Spinal cord (tissue), 10 donors: ENCODE data around the gene CFAP221. TPM values are rescaled to one million over a fixed set of nuclear protein-coding genes. Genes with fewer than 3 reads are reported as not detected.

Source experiments
- DNase-seq, 6 donors: peaks; one replicate each; pipeline versions ENCODE4 v3.0.0 to v3.0.0-alpha.2; 2013 to 2015; ENCODE audit warnings: low spot score in 6 of 6, low read depth in 4 of 6
- H3K27ac ChIP-seq: one replicate; pipeline ENCODE4 v1.5.1; 2013; ENCODE audit warnings: low read depth, low read length, control low read depth
- H3K27me3 ChIP-seq: one replicate; pipeline ENCODE4 v1.6.1; 2013; ENCODE audit warnings: low read length; ENCODE audit not compliant: control insufficient read depth, insufficient read depth
- H3K36me3 ChIP-seq: one replicate; pipeline ENCODE4 v1.6.1; 2013; ENCODE audit warnings: low read length; ENCODE audit not compliant: control insufficient read depth, insufficient read depth
- H3K4me1 ChIP-seq: one replicate; pipeline ENCODE4 v1.6.1; 2013; ENCODE audit warnings: low read length; ENCODE audit not compliant: control insufficient read depth, insufficient read depth
- H3K4me3 ChIP-seq: one replicate; pipeline ENCODE4 v1.5.1; 2013; ENCODE audit warnings: low read depth, low read length, control low read depth
- H3K9me3 ChIP-seq: one replicate; pipeline ENCODE4 v1.6.1; 2013; ENCODE audit warnings: low read length; ENCODE audit not compliant: control insufficient read depth, insufficient read depth
- WGBS: methylation state at CpG from one replicate; pipeline ENCODE4 v1.1.5; 2013; ENCODE audit warnings: missing lambda C conversion rate; ENCODE audit not compliant: insufficient coverage; 5-methylcytosine and 5-hydroxymethylcytosine counted together
- long read RNA-seq, 4 donors: transcript quantifications; one replicate each; lab custom pipeline, GENCODE V29; 2026
- polyA plus RNA-seq, 2 donors: library from polyadenylated mRNA; unstranded; fragments of 120-200 nt; gene quantifications; one replicate each; pipeline ENCODE4 v1.2.1, GENCODE V29; 2013; ENCODE audit not compliant: insufficient read length in 2 of 2
- total RNA-seq, 2 donors: library from RNA; depleted of rRNA in 1 of 2; stranded (reverse); fragments of 120-200 nt in 1 of 2; fragments of >200 nt in 1 of 2; gene quantifications; one replicate each; pipeline versions ENCODE4 v1.2.3 to v1.2.4, GENCODE V29; 2013 to 2014
- donor health status: healthy.

Gene CFAP221
- total RNA-seq (10 to 100 TPM; 12.8 to 15.3 TPM), polyA plus RNA-seq (10 to 100 TPM; 16.2 to 20.3 TPM)
- long read RNA-seq, donor 1 = 0 reads
- long read RNA-seq, donor 2, partial matches to known transcripts = 0 of 1 reads
- long read RNA-seq, donor 2, other reads (novel, unspliced or antisense) = 0 of 1 reads
- long read RNA-seq, donor 3 = 0 reads
- long read RNA-seq, donor 4 = 0 reads

DNA sequence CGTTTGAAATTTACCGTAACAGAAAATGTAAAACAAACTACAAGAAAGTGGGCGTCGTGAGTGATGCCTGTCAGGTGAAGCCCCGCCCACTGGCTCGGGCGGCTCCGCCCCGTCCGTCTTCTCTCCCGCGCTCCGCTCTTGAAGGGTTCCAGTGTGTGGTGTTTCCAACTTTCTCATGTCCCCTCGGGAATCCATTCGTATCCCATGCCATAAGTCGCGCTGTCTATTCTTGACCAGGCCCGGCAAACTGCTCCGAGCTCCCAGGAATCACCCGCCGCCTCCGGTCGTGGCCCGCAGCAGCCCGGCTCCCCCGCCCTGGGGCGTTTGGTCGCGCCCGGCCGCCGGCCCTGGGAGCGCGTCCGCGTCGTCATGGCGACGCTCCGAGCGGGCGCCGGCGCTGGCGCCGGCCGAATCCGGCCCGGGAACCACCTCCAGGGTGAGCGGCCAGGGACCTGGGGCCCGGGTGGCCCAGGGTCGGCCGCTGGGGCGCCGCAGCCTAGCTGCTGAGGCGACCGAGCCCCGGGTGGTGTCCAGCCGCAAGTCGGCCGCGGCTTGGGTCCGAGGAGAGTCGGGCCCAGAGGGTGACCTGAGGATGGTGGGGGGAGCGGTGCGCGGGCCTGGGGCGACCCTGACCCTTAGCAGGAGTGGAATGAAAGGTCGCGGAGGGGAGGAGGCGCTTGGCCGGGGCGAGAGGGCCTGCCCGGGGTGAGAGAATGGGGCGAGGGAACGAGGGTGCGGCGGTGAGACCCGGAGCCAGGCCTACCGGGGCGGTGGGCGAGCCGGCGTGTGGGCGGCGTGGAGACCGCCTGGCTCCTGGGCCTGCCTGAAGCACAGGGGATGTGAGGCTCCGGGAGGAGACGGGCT, at the start of gene CFAP221:
Gene CFAP221 (plus strand): TSS at position 375 of the 864 bp plus-strand sequence. CDS start 1,683 bp downstream, outside the sequence.
- Histone ChIP-seq H3K27me3 (peaks cover 6% of the 10 kb centered on the region), H3K4me3 (peak within 1 kb of the TSS; percentile 59), H3K36me3 (no peaks in the 10 kb centered on the region), H3K27ac (no peak within 1 kb of the TSS), H3K9me3 (no peaks in the 10 kb centered on the region), H3K4me1 (peaks cover 10% of the 10 kb centered on the region)
- under 1% methylated on average over 89 of the region's 89 CpGs for WGBS
- peak; percentile 64 to 94 (median 74) for DNase-seq

DNA sequence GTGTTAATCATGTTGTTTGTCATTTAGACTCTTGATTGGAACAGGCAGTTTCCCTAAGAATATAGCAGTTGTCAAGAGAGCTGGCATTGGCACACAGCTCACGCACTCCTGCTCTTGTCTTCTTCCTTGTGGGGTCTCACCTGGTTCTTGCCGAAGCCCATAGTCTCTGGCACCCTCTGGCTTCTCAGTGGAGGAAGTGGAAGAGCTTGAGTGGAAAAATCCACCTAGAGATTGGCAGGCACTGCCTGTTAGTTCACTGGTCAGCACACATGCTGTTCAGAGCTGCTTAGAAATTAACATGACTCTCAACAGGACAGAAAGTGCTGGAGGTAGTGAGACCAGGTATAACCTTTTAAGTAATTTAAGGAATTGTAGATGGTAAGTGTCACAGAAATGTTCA, 48.3 kb upstream of the CFAP221 start:
- Histone ChIP-seq H3K36me3 (no peaks in the 10 kb centered on the region), H3K27ac (no peak overlapping the region), H3K9me3 (no peaks in the 10 kb centered on the region), H3K4me1 (no peaks in the 10 kb centered on the region), H3K27me3 (no peaks in the 10 kb centered on the region), H3K4me3 (no peak overlapping the region)
- no peak for DNase-seq
- 80% methylated on average over 2 of the region's 2 CpGs for WGBS

GRCh38 chr2:119496682-119497081, 47.6 kb upstream of the CFAP221 start:
- Histone ChIP-seq H3K36me3 (no peaks in the 10 kb centered on the region), H3K4me1 (no peaks in the 10 kb centered on the region), H3K9me3 (no peaks in the 10 kb centered on the region), H3K4me3 (no peak overlapping the region), H3K27me3 (no peaks in the 10 kb centered on the region), H3K27ac (no peak overlapping the region)
- no peak for DNase-seq
- 86% methylated on average over 2 of the region's 4 CpGs for WGBS

- H3K27me3 ChIP-seq = no peaks in the 10 kb centered on the region
- no peaks in the 10 kb centered on the region for H3K9me3 ChIP-seq
- 90% methylated on average over 2 of the region's 6 CpGs for WGBS
- H3K27ac ChIP-seq = no peak overlapping the region
- H3K4me3 ChIP-seq = no peak overlapping the region
- no peak for DNase-seq
- H3K36me3 ChIP-seq = no peaks in the 10 kb centered on the region
- no peaks in the 10 kb centered on the region for H3K4me1 ChIP-seq
Observed at GRCh38 chr2:119508756-119509155, 35.5 kb upstream of the CFAP221 start.

DNA sequence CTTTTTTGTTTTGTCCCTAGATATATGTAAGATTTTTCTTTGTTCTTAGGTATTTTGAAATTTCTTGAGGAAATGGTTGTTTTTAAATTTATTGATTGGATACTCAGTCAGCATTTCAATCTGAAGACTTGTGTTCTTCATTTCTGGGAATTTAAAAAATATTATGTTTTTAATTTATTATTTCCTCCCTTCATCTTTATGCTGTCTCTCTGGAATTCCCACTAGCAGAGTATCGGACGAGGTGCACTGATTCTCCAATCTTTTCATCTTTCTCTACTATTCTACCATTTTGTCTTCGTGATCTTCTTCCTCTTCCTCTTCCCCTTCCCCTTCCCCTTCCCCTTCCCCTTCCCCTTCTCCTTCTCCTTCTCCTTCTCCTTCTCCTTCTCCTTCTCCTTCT, 32.3 kb upstream of the CFAP221 start:
- Histone ChIP-seq H3K36me3 (no peaks in the 10 kb centered on the region), H3K4me1 (no peaks in the 10 kb centered on the region), H3K9me3 (no peaks in the 10 kb centered on the region), H3K4me3 (no peak overlapping the region), H3K27me3 (no peaks in the 10 kb centered on the region), H3K27ac (no peak overlapping the region)
- DNase-seq = no peak
- WGBS = 95% methylated on average over 3 of the region's 3 CpGs

- WGBS = 100% methylated on average over 1 of the region's 1 CpG
- H3K27ac ChIP-seq = no peak overlapping the region
- DNase-seq = no peak
- no peaks in the 10 kb centered on the region for H3K27me3 ChIP-seq
- no peak overlapping the region for H3K4me3 ChIP-seq
- no peaks in the 10 kb centered on the region for H3K36me3 ChIP-seq
- no peaks in the 10 kb centered on the region for H3K4me1 ChIP-seq
- H3K9me3 ChIP-seq = no peaks in the 10 kb centered on the region
Observed at GRCh38 chr2:119512946-119513345, 31.3 kb upstream of the CFAP221 start.

GRCh38 chr2:119513832-119514231, 30.4 kb upstream of the CFAP221 start:
- Histone ChIP-seq H3K9me3 (no peaks in the 10 kb centered on the region), H3K27me3 (no peaks in the 10 kb centered on the region), H3K4me1 (no peaks in the 10 kb centered on the region), H3K4me3 (no peak overlapping the region), H3K36me3 (no peaks in the 10 kb centered on the region), H3K27ac (no peak overlapping the region)
- DNase-seq = no peak
- WGBS = no CpG with 5 or more reads among the region's 1 CpG

DNA sequence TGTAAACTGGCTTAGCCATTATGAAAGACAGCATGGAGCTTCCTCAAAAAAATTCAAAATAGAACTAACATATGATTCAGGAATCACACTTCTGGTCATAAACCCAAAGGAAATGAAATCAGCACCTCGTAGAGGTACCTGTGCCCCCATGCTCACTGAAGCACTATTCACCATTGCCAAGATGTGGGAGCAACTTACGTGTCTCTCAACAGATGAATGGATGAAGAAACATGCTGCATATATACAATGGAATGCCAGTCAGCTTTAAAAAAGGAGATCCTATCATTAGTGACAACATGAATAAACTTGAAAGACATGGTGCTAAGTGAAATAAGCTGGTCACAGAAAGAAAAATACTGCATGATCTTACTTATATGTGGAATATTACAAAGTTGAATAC, 28.1 kb upstream of the CFAP221 start:
- Histone ChIP-seq H3K4me1 (no peaks in the 10 kb centered on the region), H3K4me3 (no peak overlapping the region), H3K9me3 (no peaks in the 10 kb centered on the region), H3K27me3 (no peaks in the 10 kb centered on the region), H3K36me3 (no peaks in the 10 kb centered on the region), H3K27ac (no peak overlapping the region)
- DNase-seq = no peak
- 100% methylated on average over 1 of the region's 2 CpGs for WGBS

DNA sequence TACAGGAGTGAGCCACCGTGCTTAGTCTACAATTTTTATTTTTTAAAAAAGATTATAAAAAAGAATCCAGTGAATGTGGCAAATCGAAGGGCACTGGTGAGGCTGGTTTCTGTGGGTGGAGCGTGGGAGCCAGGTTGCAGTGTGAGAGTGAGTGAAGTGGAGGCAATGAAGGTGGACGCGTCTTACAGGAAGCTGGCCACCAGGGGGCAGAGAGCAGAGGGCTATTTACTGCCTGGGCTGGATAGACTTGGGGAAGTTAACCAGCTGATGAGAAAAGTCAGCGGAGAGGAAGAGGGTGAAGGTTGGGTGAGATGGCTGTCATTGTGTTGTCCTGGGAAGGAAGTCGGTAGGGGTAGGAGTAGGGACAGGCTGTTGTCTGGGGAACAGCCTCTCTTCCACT, 26.8 kb upstream of the CFAP221 start:
- Histone ChIP-seq H3K4me1 (no peaks in the 10 kb centered on the region), H3K27me3 (peaks cover 4% of the 10 kb centered on the region), H3K27ac (no peak overlapping the region), H3K4me3 (no peak overlapping the region), H3K36me3 (no peaks in the 10 kb centered on the region), H3K9me3 (no peaks in the 10 kb centered on the region)
- no peak for DNase-seq
- 35% methylated on average over 6 of the region's 7 CpGs for WGBS
